Daoy (cell line): ENCODE results near the gene GOLGA8H. TPM values are rescaled to one million over a fixed set of nuclear protein-coding genes. Genes with fewer than 3 reads are reported as not detected.
A peak's percentile ranks its signal among the peaks of the same experiment; 100 is the strongest.
"Not testable (repeated sequence)": the region's sequence is repeated elsewhere in the genome, so short reads cannot be mapped to it uniquely, and the experiment has no call there.

ENCODE experiments used
- DNase-seq: peaks from one replicate; pipeline ENCODE4 v3.0.0-alpha.2; 2015; ENCODE audit warnings: low read depth
- total RNA-seq: library from RNA; depleted of rRNA; stranded (reverse); fragments of >200 nt; shearing (Covaris generic); gene quantifications from 2 replicates; pipeline ENCODE4 v1.2.3, GENCODE V29; 2014; rRNA removed

The GOLGA8H gene
- total RNA-seq, result 0.17 and 1.6 TPM in 2 replicates

GRCh38 chr15:30603796-30604195, at the start of gene GOLGA8H:
TSS of gene GOLGA8H (plus strand) at chr15:30604028. CDS start at chr15:30604126, 98 bp downstream.
- not testable (repeated sequence) for DNase-seq

GRCh38 chr15:30566949-30567348, 36.9 kb upstream of the GOLGA8H start:
- not testable (repeated sequence) for DNase-seq

- not testable (repeated sequence) for DNase-seq
These were observed 30.8 kb upstream of the GOLGA8H start for GRCh38 chr15:30573012-30573491.

GRCh38 chr15:30579394-30579970, 24.3 kb upstream of the GOLGA8H start:
- not testable (repeated sequence) for DNase-seq

- not testable (repeated sequence) for DNase-seq
These were observed 23.1 kb upstream of the GOLGA8H start for GRCh38 chr15:30580716-30581115.

- not testable (repeated sequence) for DNase-seq
These were observed 4.9 kb upstream of the GOLGA8H start for GRCh38 chr15:30598953-30599352.

GRCh38 chr15:30612271-30612670, 8.4 kb downstream of the GOLGA8H start:
- DNase-seq, result not testable (repeated sequence)

- DNase-seq, result not testable (repeated sequence)
These were observed 17.5 kb downstream of the GOLGA8H start for GRCh38 chr15:30621342-30621741.

GRCh38 chr15:30625436-30626193, 21.8 kb downstream of the GOLGA8H start, which contains the start of gene ARHGAP11B:
TSS of gene ARHGAP11B (plus strand) at chr15:30626128.
- peak; percentile 96 for DNase-seq

GRCh38 chr15:30626194-30626565, 22.4 kb downstream of the GOLGA8H start:
- peak; percentile 9 for DNase-seq

- peak; percentile 5 for DNase-seq
These were observed 22.8 kb downstream of the GOLGA8H start for GRCh38 chr15:30626632-30627031.

- no peak for DNase-seq
These were observed 46.4 kb downstream of the GOLGA8H start for GRCh38 chr15:30650012-30650929.

- not testable (repeated sequence) for DNase-seq
These were observed 57.3 kb downstream of the GOLGA8H start for GRCh38 chr15:30661154-30661553.

Other genes with a start within 250 kb of the GOLGA8H start
- 8.4 and 17.5 TPM in 2 replicates for gene CHRFAM7A, start 210.5 kb upstream of the GOLGA8H start, total RNA-seq
- gene GOLGA8R, start 189.8 kb upstream of the GOLGA8H start, total RNA-seq, result 0.48 TPM in 1 of 2 replicates, not detected in the other
- gene GOLGA8Q, start 52.0 kb upstream of the GOLGA8H start, total RNA-seq, result not detected in 2 replicates